Spleen (tissue), 7 donors: ENCODE results near the gene ASPG.

ENCODE experiments used
- CTCF ChIP-seq, 11 experiments: fragments of 200-600 bp in 7 of 11; fragments of 450-650 bp in 4 of 11; sonication (generic) in 4 of 11; IDR thresholded peaks in 8 of 11; conservative IDR thresholded peaks in 3 of 11; 1 replicate in 7 of 11; 2 replicates in 4 of 11; pipeline versions ENCODE4 v1.4.0 to v1.8.0; 2016 to 2021; ENCODE audit warnings: antibody characterized with exemption in 11 of 11, inconsistent platforms in 4 of 11, mild to moderate bottlenecking in 1 of 11
- POLR2A ChIP-seq, 3 donors: fragments of 450-650 bp; IDR thresholded peaks; one replicate each; pipeline ENCODE4 v1.5.1; 2017; ENCODE audit warnings: antibody characterized with exemption in 3 of 3, mild to moderate bottlenecking in 1 of 3
- donor health status: DM: no; HTN: no; CAD: no; lungs with moderate emphysema.
- donor health status: DM: no; HTN: no; CAD: no.
- donor health status: DM: no; HTN: no; CAD: no.

- TF ChIP-seq POLR2A (IDR thresholded peaks at IDR 0.05) = no peak
- TF ChIP-seq CTCF (IDR thresholded peaks at IDR 0.05 in 8 of 11, conservative IDR thresholded peaks at IDR 0.05 in 3 of 11) = no peak
Observed at GRCh38 chr14:104107611-104108569, 22.4 kb downstream of the ASPG start.
